ENCODE results near the gene C2orf92.

GRCh38 chr2:97718942-97719341, 49.4 kb downstream of the C2orf92 start:
- TF ChIP-seq CTCF (IDR thresholded peaks at IDR 0.05) (no peak), MAFK (IDR thresholded peaks at IDR 0.05; ENCODE audit: partially characterized antibody) (no peak), ZFP36 (IDR thresholded peaks at IDR 0.05; ENCODE audit: borderline replicate concordance, partially characterized antibody) (no peak), RFX5 (IDR thresholded peaks at IDR 0.05) (no peak), POLR2A (IDR thresholded peaks at IDR 0.05; ENCODE audit: low read length) (no peak), CEBPB (IDR thresholded peaks at IDR 0.05) (no peak), HOXA7 (CRISPR knock-in tag; IDR thresholded peaks at IDR 0.05) (no peak), ESRRA (IDR thresholded peaks at IDR 0.05; ENCODE audit: borderline replicate concordance, low read length) (no peak), JUNB (IDR thresholded peaks at IDR 0.05) (no peak), NFE2L2 (conservative IDR thresholded peaks at IDR 0.05; ENCODE audit: low read length) (no peak)
